Natural killer cell (primary cell): Measurements from ENCODE around the gene SLC38A9. TPM values are rescaled to one million over a fixed set of nuclear protein-coding genes. Genes with fewer than 3 reads are reported as not detected.

ENCODE experiments used
- total RNA-seq, 4 donors: library from RNA; stranded (reverse); fragments of 120-200 nt in 1 of 4; gene quantifications; one replicate each; pipeline versions ENCODE4 v1.2.3 to v1.2.4, GENCODE V29; 2013 to 2022

SLC38A9 gene
- total RNA-seq, 3 donors from 2014 or later (not counting 1 experiment from before 2014, with no cell fraction given) = 20.6 to 33.9 (median 27.0) TPM

Other genes with a start within 250 kb of the SLC38A9 start
- gene PLPP1, start 177.4 kb downstream of the SLC38A9 start, total RNA-seq = 1 to 10 TPM; 3.3 to 5.5 (median 4.2) TPM
- not detected for gene DDX4, start 25.7 kb upstream of the SLC38A9 start, total RNA-seq
- gene IL31RA, start 139.0 kb upstream of the SLC38A9 start, total RNA-seq = not detected